ENCODE data around the gene SLC39A2. TPM values are rescaled to one million over a fixed set of nuclear protein-coding genes. Genes with fewer than 3 reads are reported as not detected.

SLC39A2 gene
- total and polyA plus RNA-seq, 2 donors (not counting 3 experiments of a cell fraction or from before 2014, with no cell fraction given), result 0.06 TPM; not detected in 1

- H3K36me3 ChIP-seq (ENCODE audit: control insufficient read depth in 2 of 2, extremely low read depth in 1 of 2, insufficient read depth in 2 of 2, low read length in 2 of 2), result no peaks in the 10 kb centered on the region
- FAIRE-seq (no peak), DNase-seq (ENCODE audit: low read depth, low spot score) (no peak)
- dilution Hi-C loops (cut with MboI; ENCODE audit: extremely low pct_ligation_motif_present, low sequenced_read_pairs) (no loop called here), intact Hi-C loops (cut with micrococcal nuclease) (no loop called here)
- no peak overlapping the region for H3K27ac ChIP-seq (ENCODE audit: insufficient read depth, low read depth, low read length)
- no TSS peak for BruUV-seq (replicated peaks)
- no peaks in the 10 kb centered on the region for H3K9me3 ChIP-seq (replicated peaks; ENCODE audit: control insufficient read depth, insufficient read depth, low read length)
- H2AFZ ChIP-seq (ENCODE audit: low read depth, low read length), result no peak overlapping the region
- ChIA-PET CTCF (interaction anchor here (1.2 to 10.1 kb wide), 6 partner anchors 7 to 60 kb away, joined by 3 to 86 read pairs (median 4); no protein-coding TSS in a partner anchor), POLR2A (no interaction called here)
- TF ChIP-seq JUN (IDR thresholded peaks at IDR 0.05; ENCODE audit: borderline replicate concordance, insufficient read depth, insufficient read length, low read depth) (no peak), POLR2AphosphoS5 (IDR thresholded peaks at IDR 0.05; ENCODE audit: insufficient read depth, low read depth, low read length) (no peak), EZH2 (IDR thresholded peaks at IDR 0.05; ENCODE audit: borderline replicate concordance, low read depth, low read length, severe bottlenecking) (no peak), GATA2 (IDR thresholded peaks at IDR 0.05; ENCODE audit: insufficient read depth, insufficient read length, low read depth, low read length) (no peak), FOS (IDR thresholded peaks at IDR 0.05; ENCODE audit: borderline replicate concordance, insufficient read depth, low read length) (no peak), MYC (IDR thresholded peaks at IDR 0.05; ENCODE audit: low read depth, low read length) (no peak), POLR2A (IDR thresholded peaks at IDR 0.05; ENCODE audit: low read depth, low read length) (no peak)
- TF ChIP-seq, protein P1, sequence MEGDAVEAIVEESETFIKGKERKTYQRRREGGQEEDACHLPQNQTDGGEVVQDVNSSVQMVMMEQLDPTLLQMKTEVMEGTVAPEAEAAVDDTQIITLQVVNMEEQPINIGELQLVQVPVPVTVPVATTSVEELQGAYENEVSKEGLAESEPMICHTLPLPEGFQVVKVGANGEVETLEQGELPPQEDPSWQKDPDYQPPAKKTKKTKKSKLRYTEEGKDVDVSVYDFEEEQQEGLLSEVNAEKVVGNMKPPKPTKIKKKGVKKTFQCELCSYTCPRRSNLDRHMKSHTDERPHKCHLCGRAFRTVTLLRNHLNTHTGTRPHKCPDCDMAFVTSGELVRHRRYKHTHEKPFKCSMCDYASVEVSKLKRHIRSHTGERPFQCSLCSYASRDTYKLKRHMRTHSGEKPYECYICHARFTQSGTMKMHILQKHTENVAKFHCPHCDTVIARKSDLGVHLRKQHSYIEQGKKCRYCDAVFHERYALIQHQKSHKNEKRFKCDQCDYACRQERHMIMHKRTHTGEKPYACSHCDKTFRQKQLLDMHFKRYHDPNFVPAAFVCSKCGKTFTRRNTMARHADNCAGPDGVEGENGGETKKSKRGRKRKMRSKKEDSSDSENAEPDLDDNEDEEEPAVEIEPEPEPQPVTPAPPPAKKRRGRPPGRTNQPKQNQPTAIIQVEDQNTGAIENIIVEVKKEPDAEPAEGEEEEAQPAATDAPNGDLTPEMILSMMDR (IDR thresholded peaks at IDR 0.05; ENCODE audit: extremely low read depth in 1 of 2, insufficient read depth in 1 of 2, low read depth in 1 of 2, low read length in 2 of 2), result no peak
- TF ChIP-seq, protein P2, sequence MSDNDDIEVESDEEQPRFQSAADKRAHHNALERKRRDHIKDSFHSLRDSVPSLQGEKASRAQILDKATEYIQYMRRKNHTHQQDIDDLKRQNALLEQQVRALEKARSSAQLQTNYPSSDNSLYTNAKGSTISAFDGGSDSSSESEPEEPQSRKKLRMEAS (IDR thresholded peaks at IDR 0.05; ENCODE audit: insufficient read depth, insufficient read length), result no peak
- peaks cover 20 to 26% of the 10 kb centered on the region in 2 experiments for H3K27me3 ChIP-seq (ENCODE audit: control insufficient read depth in 2 of 2, insufficient read depth in 2 of 2, low read length in 2 of 2)
- no peaks in the 10 kb centered on the region for H3K79me2 ChIP-seq (ENCODE audit: control insufficient read depth, insufficient read depth, low read length)
- no peaks in the 10 kb centered on the region for H3K4me1 ChIP-seq (ENCODE audit: control insufficient read depth, extremely low read depth, insufficient read depth, low read length)
- H3K4me3 ChIP-seq (replicated peaks in 1 of 3; ENCODE audit: insufficient read depth in 1 of 3, low read depth in 1 of 3, low read length in 3 of 3), result no peak overlapping the region
- H3K9ac ChIP-seq (replicated peaks; ENCODE audit: extremely low read depth, insufficient read depth, low read length), result no peak overlapping the region
- H3K4me2 ChIP-seq (ENCODE audit: insufficient read depth, low read length), result no peak overlapping the region
- no peaks in the 10 kb centered on the region for H4K20me1 ChIP-seq (replicated peaks; ENCODE audit: control insufficient read depth, extremely low read depth, insufficient read depth, low read length)
- H3K9me1 ChIP-seq (replicated peaks; ENCODE audit: control insufficient read depth, extremely low read depth, insufficient read depth, low read length), result no peaks in the 10 kb centered on the region
These were observed 33.4 kb downstream of the SLC39A2 start for GRCh38 chr14:21032326-21033132.
